CD14-positive monocyte (primary cell): ENCODE measurements around the gene NXPH1. TPM values are rescaled to one million over a fixed set of nuclear protein-coding genes. Genes with fewer than 3 reads are reported as not detected.

ENCODE experiments used
- DNase-seq, 3 donors: peaks; one replicate each; pipeline ENCODE4 v3.0.0-alpha.2; 2011 to 2022
- H2AFZ ChIP-seq: 2 replicates; pipeline ENCODE4 v1.6.0; 2012; ENCODE audit warnings: mild to moderate bottlenecking, low read depth, low read length, inconsistent platforms; ENCODE audit not compliant: insufficient read depth, poor library complexity, severe bottlenecking
- H3K27ac ChIP-seq, 2 donors: 1 replicate in 1 of 2; 2 replicates in 1 of 2; pipeline ENCODE4 v1.5.1; 2012 to 2013; ENCODE audit warnings: low read length in 2 of 2, control low read depth in 1 of 2, inconsistent platforms in 1 of 2, low read depth in 1 of 2, mild to moderate bottlenecking in 1 of 2
- H3K27me3 ChIP-seq, 2 donors: one replicate each; pipeline versions ENCODE4 v1.6.0 to v1.6.1; 2011 to 2013; ENCODE audit warnings: low read length in 2 of 2; ENCODE audit not compliant: control insufficient read depth in 2 of 2, insufficient read depth in 2 of 2
- H3K36me3 ChIP-seq, 2 donors: replicated peaks in 1 of 2; 1 replicate in 1 of 2; 2 replicates in 1 of 2; pipeline versions ENCODE4 v1.5.1 to v1.6.1; 2012 to 2013; ENCODE audit warnings: low read length in 2 of 2, control low read depth in 1 of 2, inconsistent platforms in 1 of 2, mild to moderate bottlenecking in 1 of 2; ENCODE audit not compliant: insufficient read depth in 2 of 2, control insufficient read depth in 1 of 2
- H3K4me1 ChIP-seq, 2 donors: 1 replicate in 1 of 2; 2 replicates in 1 of 2; pipeline versions ENCODE4 v1.5.1 to v1.6.1; 2012 to 2013; ENCODE audit warnings: low read length in 2 of 2, control low read depth in 1 of 2, inconsistent platforms in 1 of 2, mild to moderate bottlenecking in 1 of 2, moderate library complexity in 1 of 2; ENCODE audit not compliant: insufficient read depth in 2 of 2, control insufficient read depth in 1 of 2
- H3K4me2 ChIP-seq: replicated peaks from 2 replicates; pipeline ENCODE3; 2012; ENCODE audit warnings: low read length, moderate library complexity, mild to moderate bottlenecking; ENCODE audit not compliant: poor library complexity, severe bottlenecking; ENCODE audit errors: extremely low read depth
- H3K4me3 ChIP-seq, 3 experiments: fragments of 200-600 bp in 1 of 3; sonication (generic) in 1 of 3; replicated peaks in 1 of 3; 1 replicate in 2 of 3; 2 replicates in 1 of 3; pipeline ENCODE4 v1.5.1; 2011 to 2013; ENCODE audit warnings: low read length in 3 of 3, mild to moderate bottlenecking in 3 of 3, control low read depth in 2 of 3, low read depth in 2 of 3, inconsistent platforms in 1 of 3, moderate library complexity in 1 of 3
- H3K79me2 ChIP-seq: 2 replicates; pipeline ENCODE4 v1.6.0; 2012; ENCODE audit warnings: mild to moderate bottlenecking, control low read depth, inconsistent platforms, low read length, moderate library complexity; ENCODE audit not compliant: insufficient read depth
- H3K9ac ChIP-seq: 2 replicates; pipeline ENCODE4 v1.6.0; 2017; ENCODE audit warnings: low read length, mild to moderate bottlenecking; ENCODE audit not compliant: insufficient read depth, poor library complexity, severe bottlenecking
- H3K9me3 ChIP-seq, 2 donors: replicated peaks in 1 of 2; 1 replicate in 1 of 2; 2 replicates in 1 of 2; pipeline versions ENCODE4 v1.5.1 to v1.6.1; 2012 to 2013; ENCODE audit warnings: low read length in 2 of 2, control low read depth in 1 of 2; ENCODE audit not compliant: control insufficient read depth in 1 of 2, insufficient read depth in 1 of 2
- H4K20me1 ChIP-seq: 2 replicates; pipeline ENCODE4 v1.6.0; 2012; ENCODE audit warnings: mild to moderate bottlenecking, low read length, control low read depth, moderate library complexity; ENCODE audit not compliant: insufficient read depth
- H3K27ac Mint-ChIP-seq, 7 donors: one replicate each; pipeline ENCODE4 v1.8.0; 2020; ENCODE audit warnings: mild to moderate bottlenecking in 7 of 7, mixed read lengths in 7 of 7, moderate library complexity in 6 of 7, inconsistent platforms in 2 of 7
- H3K27me3 Mint-ChIP-seq, 3 donors: one replicate each; pipeline ENCODE4 v1.8.0; 2021 to 2022; ENCODE audit warnings: low read depth in 3 of 3, mild to moderate bottlenecking in 3 of 3, mixed read lengths in 3 of 3, moderate library complexity in 3 of 3, inconsistent platforms in 1 of 3
- H3K36me3 Mint-ChIP-seq, 2 donors: one replicate each; pipeline ENCODE4 v1.8.0; 2020; ENCODE audit warnings: mixed read lengths in 2 of 2, inconsistent platforms in 1 of 2, mild to moderate bottlenecking in 1 of 2
- H3K4me1 Mint-ChIP-seq: one replicate; pipeline ENCODE4 v1.8.0; 2020; ENCODE audit warnings: mild to moderate bottlenecking, mixed read lengths
- H3K4me3 Mint-ChIP-seq, 2 donors: one replicate each; pipeline ENCODE4 v1.8.0; 2020; ENCODE audit warnings: mild to moderate bottlenecking in 2 of 2, mixed read lengths in 2 of 2, moderate library complexity in 1 of 2
- H3K9me3 Mint-ChIP-seq, 7 donors: one replicate each; pipeline ENCODE4 v1.8.0; 2020 to 2022; ENCODE audit warnings: mixed read lengths in 7 of 7, mild to moderate bottlenecking in 6 of 7, moderate library complexity in 6 of 7, inconsistent platforms in 2 of 7
- whole genome bisulfite sequencing: methylation state at CpG from one replicate; pipeline ENCODE4 v1.1.5; 2013; ENCODE audit warnings: missing lambda C conversion rate; ENCODE audit not compliant: insufficient coverage; 5-methylcytosine and 5-hydroxymethylcytosine counted together
- intact Hi-C, 2 donors: fragments of 100-400 bp; cut with micrococcal nuclease; formaldehyde crosslinking; loops; one replicate each; pipeline versions ENCODE4 v1.15.0 to v1.15.1; 2023
- polyA plus RNA-seq, 3 donors: library from polyadenylated mRNA; depleted of rRNA in 1 of 3; unstranded in 2 of 3; stranded (reverse) in 1 of 3; fragments of 300-500 nt in 2 of 3; fragments of >200 nt in 1 of 3; fragmentation: Illumina TruSeq in 2 of 3; gene quantifications; 1 replicate in 2 of 3; 2 replicates in 1 of 3; pipeline ENCODE4 v1.2.3, GENCODE V29; 2012 to 2021
- TF ChIP-seq, protein P1 (sequence below): fragments of 200-600 bp; IDR thresholded peaks from one replicate; pipeline ENCODE4 v1.8.0; 2022; ENCODE audit warnings: antibody characterized with exemption, mild to moderate bottlenecking

Gene NXPH1
- polyA plus RNA-seq, 3 donors: not detected

DNA sequence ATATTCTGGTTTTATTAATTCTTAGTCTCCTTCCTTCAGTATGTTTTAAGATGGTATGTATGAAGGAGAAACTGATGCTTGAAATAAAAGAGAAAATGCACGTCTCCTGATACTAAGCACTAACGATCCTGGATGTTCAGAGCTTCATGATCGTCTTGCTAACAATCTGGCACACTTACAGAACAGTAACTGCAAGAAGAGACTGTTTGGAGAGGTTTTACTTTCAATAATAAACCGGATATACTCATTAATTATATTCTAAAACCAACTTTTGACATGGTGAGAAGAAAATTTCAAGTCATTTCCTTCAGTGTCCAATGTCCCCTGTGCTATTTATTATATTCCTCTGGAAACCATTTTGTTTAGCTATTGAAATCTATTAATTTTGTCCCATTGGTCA lies 251.0 kb downstream of the NXPH1 start:
- Histone ChIP-seq H2AFZ (no peak overlapping the region), H3K79me2 (no peaks in the 10 kb centered on the region), H3K9ac (no peak overlapping the region), H3K4me3 (no peak overlapping the region), H3K4me1 (no peaks in the 10 kb centered on the region), H3K4me2 (no peak overlapping the region), H3K27me3 (no peaks in the 10 kb centered on the region), H4K20me1 (no peaks in the 10 kb centered on the region), H3K27ac (no peak overlapping the region), H3K9me3 (no peaks in the 10 kb centered on the region), H3K36me3 (no peaks in the 10 kb centered on the region)
- Mint-ChIP-seq H3K36me3 (no peaks in the 10 kb centered on the region), H3K9me3 (peaks cover 2 to 3% (median 2%) of the 10 kb centered on the region in 7 donors), H3K4me3 (no peak overlapping the region), H3K27me3 (no peaks in the 10 kb centered on the region), H3K4me1 (no peaks in the 10 kb centered on the region), H3K27ac (no peak overlapping the region)
- TF ChIP-seq, protein P1, sequence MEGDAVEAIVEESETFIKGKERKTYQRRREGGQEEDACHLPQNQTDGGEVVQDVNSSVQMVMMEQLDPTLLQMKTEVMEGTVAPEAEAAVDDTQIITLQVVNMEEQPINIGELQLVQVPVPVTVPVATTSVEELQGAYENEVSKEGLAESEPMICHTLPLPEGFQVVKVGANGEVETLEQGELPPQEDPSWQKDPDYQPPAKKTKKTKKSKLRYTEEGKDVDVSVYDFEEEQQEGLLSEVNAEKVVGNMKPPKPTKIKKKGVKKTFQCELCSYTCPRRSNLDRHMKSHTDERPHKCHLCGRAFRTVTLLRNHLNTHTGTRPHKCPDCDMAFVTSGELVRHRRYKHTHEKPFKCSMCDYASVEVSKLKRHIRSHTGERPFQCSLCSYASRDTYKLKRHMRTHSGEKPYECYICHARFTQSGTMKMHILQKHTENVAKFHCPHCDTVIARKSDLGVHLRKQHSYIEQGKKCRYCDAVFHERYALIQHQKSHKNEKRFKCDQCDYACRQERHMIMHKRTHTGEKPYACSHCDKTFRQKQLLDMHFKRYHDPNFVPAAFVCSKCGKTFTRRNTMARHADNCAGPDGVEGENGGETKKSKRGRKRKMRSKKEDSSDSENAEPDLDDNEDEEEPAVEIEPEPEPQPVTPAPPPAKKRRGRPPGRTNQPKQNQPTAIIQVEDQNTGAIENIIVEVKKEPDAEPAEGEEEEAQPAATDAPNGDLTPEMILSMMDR: no peak
- WGBS: no CpG with 5 or more reads among the region's 4 CpGs
- DNase-seq: no peak
- intact Hi-C loops: no loop called here

DNA sequence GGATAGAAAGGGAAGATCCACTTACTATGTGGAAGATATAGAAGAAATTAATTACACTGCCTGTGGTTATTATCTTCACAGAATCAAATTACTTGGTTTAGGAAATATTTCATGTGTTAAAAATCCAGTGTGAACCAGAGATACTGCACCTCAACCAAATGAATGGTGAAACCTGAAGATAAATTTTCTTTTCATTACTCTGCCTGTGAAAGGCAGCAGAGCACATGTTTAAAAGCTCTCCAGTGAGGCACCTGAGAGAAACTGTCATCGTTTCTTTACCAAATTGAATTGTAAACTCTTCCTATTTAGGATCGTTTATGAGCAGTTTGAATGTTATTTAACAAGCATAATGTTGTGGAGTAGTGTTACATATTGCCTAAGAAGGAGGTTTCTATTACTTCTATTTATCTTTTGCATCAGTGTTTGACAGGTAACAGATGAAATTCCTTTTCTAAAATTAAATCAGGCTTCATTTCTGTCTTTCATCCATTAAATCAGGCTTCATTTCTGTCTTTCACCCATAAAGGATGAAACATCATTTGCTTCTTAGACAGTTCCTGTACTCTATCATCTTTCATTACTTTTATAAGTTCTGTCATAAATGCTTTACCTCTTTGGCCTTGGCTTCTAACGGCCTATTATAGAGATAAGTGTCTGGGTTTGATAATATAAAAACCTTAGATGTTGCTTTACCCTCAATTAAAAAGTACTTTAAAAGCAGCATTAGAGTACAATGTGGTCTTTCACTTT lies 266.6 kb downstream of the NXPH1 start:
- Mint-ChIP-seq H3K36me3 (no peaks in the 10 kb centered on the region), H3K4me1 (no peaks in the 10 kb centered on the region), H3K4me3 (no peak overlapping the region), H3K9me3 (peaks cover 0 to 8% (median 0%) of the 10 kb centered on the region in 7 donors), H3K27me3 (no peaks in the 10 kb centered on the region), H3K27ac (no peak overlapping the region)
- no peak overlapping the region for H3K4me2 ChIP-seq
- H3K79me2 ChIP-seq: no peaks in the 10 kb centered on the region
- no peaks in the 10 kb centered on the region for H3K27me3 ChIP-seq
- no peak for DNase-seq
- no peaks in the 10 kb centered on the region for H4K20me1 ChIP-seq
- no peak overlapping the region for H3K4me3 ChIP-seq
- no peak overlapping the region for H2AFZ ChIP-seq
- WGBS: no CpG with 5 or more reads among the region's 3 CpGs
- H3K9ac ChIP-seq: no peak overlapping the region
- intact Hi-C loops: no loop called here
- no peaks in the 10 kb centered on the region for H3K4me1 ChIP-seq
- no peaks in the 10 kb centered on the region for H3K9me3 ChIP-seq
- H3K36me3 ChIP-seq: no peaks in the 10 kb centered on the region
- no peak overlapping the region for H3K27ac ChIP-seq
- TF ChIP-seq, protein P1: no peak
